ENCODE results near the gene DDIT4L.
"Not testable (repeated sequence)": the region's sequence is repeated elsewhere in the genome, so short reads cannot be mapped to it uniquely, and the experiment has no call there.

Gene DDIT4L

GRCh38 chr4:100165809-100166208 lies 24.5 kb downstream of the DDIT4L start:
- DNase-seq: no peak

- no peak for DNase-seq
Observed at GRCh38 chr4:100164808-100165760, 25.2 kb downstream of the DDIT4L start.

GRCh38 chr4:100162027-100162685 lies 28.1 kb downstream of the DDIT4L start:
- DNase-seq: no peak

- no peak for DNase-seq
Observed at GRCh38 chr4:100149190-100149589, 41.1 kb downstream of the DDIT4L start.

GRCh38 chr4:100147684-100148083 lies 42.6 kb downstream of the DDIT4L start:
- no peak for DNase-seq

- no peak for DNase-seq
Observed at GRCh38 chr4:100147198-100147597, 43.1 kb downstream of the DDIT4L start.

GRCh38 chr4:100146756-100147155 lies 43.5 kb downstream of the DDIT4L start:
- no peak for DNase-seq

- DNase-seq: not testable (repeated sequence)
Observed at GRCh38 chr4:100137320-100137719, 52.9 kb downstream of the DDIT4L start.
